H1 (cell line): ENCODE measurements around the gene ADRB2. TPM values are rescaled to one million over a fixed set of nuclear protein-coding genes. Genes with fewer than 3 reads are reported as not detected.

Experiments used
- CTCF ChIA-PET: fragments of 300-600 bp; sonication (Branson Sonifier 250); formaldehyde crosslinking; loops from one replicate; lab custom pipeline; 2021; ENCODE audit not compliant: partially characterized antibody; lab: Charles Lee
- POLR2A ChIA-PET: fragments of 300-600 bp; sonication (Branson Sonifier 250); formaldehyde crosslinking; loops from one replicate; lab custom pipeline; 2021; ENCODE audit warnings: inconsistent platforms; ENCODE audit not compliant: partially characterized antibody; lab: Charles Lee
- DNase-seq, 2 experiments: peaks; one replicate each; pipeline versions ENCODE4 v3.0.0 to v3.0.0-alpha.2; 2010 to 2022; ENCODE audit warnings: low spot score in 2 of 2, low read depth in 1 of 2, mixed read lengths in 1 of 2
- FAIRE-seq: peaks from 2 replicates; lab custom pipeline; 2011; peaks lifted over from hg19 to GRCh38; lab: Jason Lieb, UNC
- H2AFZ ChIP-seq: 2 replicates; pipeline ENCODE4 v1.8.1; 2012; ENCODE audit warnings: low read length, inconsistent platforms
- H2AK5ac ChIP-seq: 2 replicates; pipeline ENCODE4 v1.6.1; 2013; ENCODE audit warnings: low read depth, low read length
- H2BK120ac ChIP-seq: replicated peaks from 2 replicates; pipeline ENCODE3; 2013; ENCODE audit warnings: low read depth, low read length, inconsistent platforms
- H2BK12ac ChIP-seq: 2 replicates; pipeline ENCODE4 v1.6.1; 2013; ENCODE audit warnings: low read depth, low read length
- H2BK15ac ChIP-seq: 2 replicates; pipeline ENCODE4 v1.6.1; 2013; ENCODE audit warnings: low read length
- H2BK20ac ChIP-seq: 2 replicates; pipeline ENCODE4 v1.6.1; 2013; ENCODE audit warnings: low read length
- H2BK5ac ChIP-seq: 2 replicates; pipeline ENCODE4 v1.6.1; 2013; ENCODE audit warnings: low read depth, low read length
- H3K14ac ChIP-seq: 2 replicates; pipeline ENCODE4 v1.6.1; 2013; ENCODE audit warnings: inconsistent platforms; ENCODE audit not compliant: insufficient read length
- H3K18ac ChIP-seq: 2 replicates; pipeline ENCODE4 v1.6.1; 2013; ENCODE audit warnings: low read length; ENCODE audit errors: extremely low read depth
- H3K23ac ChIP-seq: 2 replicates; pipeline ENCODE4 v1.6.1; 2013; ENCODE audit warnings: inconsistent platforms; ENCODE audit not compliant: insufficient read length
- H3K23me2 ChIP-seq: 2 replicates; pipeline ENCODE4 v1.6.1; 2013; ENCODE audit warnings: low read depth, low read length
- H3K27ac ChIP-seq: 2 replicates; pipeline ENCODE4 v1.6.1; 2011; ENCODE audit warnings: low read depth, low read length, inconsistent platforms
- H3K27me3 ChIP-seq, 4 experiments: replicated peaks in 1 of 4; 1 replicate in 1 of 4; 2 replicates in 3 of 4; pipeline versions ENCODE4 v1.6.1 to v1.8.1; 2011 to 2013; ENCODE audit warnings: low read length in 3 of 4, mild to moderate bottlenecking in 3 of 4, inconsistent platforms in 2 of 4, mixed read lengths in 2 of 4, moderate library complexity in 1 of 4; ENCODE audit not compliant: control insufficient read depth in 3 of 4, insufficient read depth in 3 of 4; ENCODE audit errors: extremely low read depth in 1 of 4
- H3K36me3 ChIP-seq, 4 experiments: 2 replicates each; pipeline versions ENCODE4 v1.6.1 to v1.8.1; 2011 to 2013; ENCODE audit warnings: mild to moderate bottlenecking in 4 of 4, low read length in 3 of 4, moderate library complexity in 2 of 4, control low read depth in 1 of 4, inconsistent platforms in 1 of 4; ENCODE audit not compliant: insufficient read depth in 4 of 4, control insufficient read depth in 2 of 4
- H3K4ac ChIP-seq: replicated peaks from 2 replicates; pipeline ENCODE3; 2013; ENCODE audit warnings: low read length, low read depth, mixed read lengths, inconsistent platforms; ENCODE audit not compliant: insufficient read length
- H3K4me1 ChIP-seq, 4 experiments: replicated peaks in 1 of 4; 1 replicate in 1 of 4; 2 replicates in 3 of 4; pipeline versions ENCODE4 v1.6.1 to v1.8.1; 2011 to 2013; ENCODE audit warnings: low read length in 3 of 4, inconsistent platforms in 2 of 4, mixed read lengths in 1 of 4; ENCODE audit not compliant: insufficient read depth in 4 of 4, control insufficient read depth in 3 of 4
- H3K4me2 ChIP-seq, 2 experiments: 2 replicates each; pipeline versions ENCODE4 v1.6.1 to v1.8.1; 2011 to 2013; ENCODE audit warnings: low read depth in 2 of 2, low read length in 2 of 2, control low read depth in 1 of 2, inconsistent platforms in 1 of 2, mild to moderate bottlenecking in 1 of 2; ENCODE audit not compliant: insufficient read depth in 1 of 2
- H3K4me3 ChIP-seq, 4 experiments: fragments of 200-600, 300-600 bp in 1 of 4; sonication (generic), shearing (Covaris generic), sonication (Bioruptor Twin) in 1 of 4; 2 replicates each; pipeline versions ENCODE4 v1.5.1 to v1.8.1; 2011 to 2016; ENCODE audit warnings: low read length in 4 of 4, low read depth in 3 of 4, control low read depth in 2 of 4, inconsistent platforms in 2 of 4, mild to moderate bottlenecking in 2 of 4, mixed read lengths in 1 of 4, moderate library complexity in 1 of 4; ENCODE audit not compliant: insufficient read depth in 2 of 4; ENCODE audit errors: extremely low read depth in 1 of 4
- H3K56ac ChIP-seq: replicated peaks from 2 replicates; pipeline ENCODE3; 2013; ENCODE audit warnings: low read depth, mild to moderate bottlenecking, mixed read lengths, low read length, inconsistent platforms; ENCODE audit not compliant: insufficient read length
- H3K79me1 ChIP-seq: 2 replicates; pipeline ENCODE4 v1.6.1; 2013; ENCODE audit warnings: low read depth, low read length, control low read depth
- H3K79me2 ChIP-seq, 2 experiments: 2 replicates each; pipeline versions ENCODE4 v1.6.1 to v1.8.1; 2012 to 2013; ENCODE audit warnings: low read length in 2 of 2, mild to moderate bottlenecking in 2 of 2, inconsistent platforms in 1 of 2; ENCODE audit not compliant: insufficient read depth in 2 of 2, control insufficient read depth in 1 of 2
- H3K9ac ChIP-seq, 4 experiments: replicated peaks in 1 of 4; 1 replicate in 1 of 4; 2 replicates in 3 of 4; pipeline versions ENCODE4 v1.6.1 to v1.8.1; 2011 to 2013; ENCODE audit warnings: low read depth in 3 of 4, low read length in 3 of 4, control low read depth in 2 of 4, mild to moderate bottlenecking in 2 of 4, moderate library complexity in 2 of 4, inconsistent platforms in 1 of 4; ENCODE audit errors: extremely low read depth in 1 of 4
- H3K9me3 ChIP-seq, 2 experiments: 2 replicates each; pipeline versions ENCODE4 v1.6.1 to v1.8.1; 2012 to 2013; ENCODE audit warnings: mild to moderate bottlenecking in 2 of 2, moderate library complexity in 2 of 2, control low read depth in 1 of 2, inconsistent platforms in 1 of 2, low read depth in 1 of 2, low read length in 1 of 2, mixed read lengths in 1 of 2; ENCODE audit not compliant: insufficient read depth in 2 of 2
- H4K20me1 ChIP-seq, 2 experiments: replicated peaks in 1 of 2; 2 replicates each; pipeline versions ENCODE3 to v1.8.1; 2011 to 2013; ENCODE audit warnings: inconsistent platforms in 2 of 2, low read length in 2 of 2, mild to moderate bottlenecking in 1 of 2; ENCODE audit not compliant: insufficient read depth in 2 of 2, control insufficient read depth in 1 of 2
- H4K5ac ChIP-seq: 2 replicates; pipeline ENCODE4 v1.6.1; 2013; ENCODE audit warnings: low read length, low read depth, mixed read lengths, inconsistent platforms; ENCODE audit not compliant: insufficient read length
- H4K8ac ChIP-seq: 2 replicates; pipeline ENCODE4 v1.8.0; 2013; ENCODE audit warnings: mild to moderate bottlenecking, moderate library complexity, low read length, inconsistent platforms; ENCODE audit not compliant: insufficient read depth; ENCODE audit errors: extremely low read depth
- H4K91ac ChIP-seq: replicated peaks from 2 replicates; pipeline ENCODE3; 2013; ENCODE audit warnings: low read length, mixed read lengths, inconsistent platforms; ENCODE audit not compliant: insufficient read length
- ASH2L ChIP-seq: fragments of 200-600, 300-600 bp; sonication (generic); IDR thresholded peaks from one replicate; pipeline ENCODE4 v1.7.1; 2017; ENCODE audit warnings: low read length
- BCL11A ChIP-seq, 2 experiments: IDR thresholded peaks; one replicate each; pipeline ENCODE4 v1.6.1; 2011; ENCODE audit warnings: low read depth in 2 of 2, low read length in 2 of 2, mild to moderate bottlenecking in 2 of 2
- BRCA1 ChIP-seq: IDR thresholded peaks from 2 replicates; pipeline ENCODE4 v1.6.1; 2012; ENCODE audit warnings: low read depth, low read length, improper control_type of control experiment
- CBX8 ChIP-seq: fragments of 300-800, 300-1000 bp; sonication (generic); IDR thresholded peaks from 2 replicates; pipeline ENCODE4 v1.7.1; 2016; ENCODE audit warnings: low read depth, low read length, borderline replicate concordance
- CTBP2 ChIP-seq: IDR thresholded peaks from 2 replicates; pipeline ENCODE4 v1.7.0; 2011; ENCODE audit warnings: borderline replicate concordance, mild to moderate bottlenecking, moderate library complexity, mixed read lengths, low read length; ENCODE audit not compliant: insufficient read depth, insufficient read length
- HDAC6 ChIP-seq: IDR thresholded peaks from one replicate; pipeline ENCODE4 v1.7.1; 2012; ENCODE audit warnings: low read depth, mild to moderate bottlenecking, inconsistent platforms, low read length, moderate library complexity
- KDM1A ChIP-seq: fragments of 200-600, 300-600 bp; sonication (generic); IDR thresholded peaks from 2 replicates; pipeline ENCODE4 v1.7.1; 2016; ENCODE audit warnings: mild to moderate bottlenecking, low read length, borderline replicate concordance
- PHF8 ChIP-seq: fragments of 200-600 bp; sonication (generic); conservative IDR thresholded peaks from 2 replicates; pipeline ENCODE4 v1.7.1; 2012; ENCODE audit warnings: low read depth, mild to moderate bottlenecking, inconsistent platforms, low read length, moderate library complexity
- RBBP5 ChIP-seq: IDR thresholded peaks from 2 replicates; pipeline ENCODE4 v1.7.1; 2012; ENCODE audit warnings: low read depth, mild to moderate bottlenecking, inconsistent platforms, low read length, moderate library complexity, borderline replicate concordance
- RFX5 ChIP-seq: IDR thresholded peaks from 2 replicates; pipeline ENCODE4 v1.6.1; 2011; ENCODE audit warnings: low read depth, low read length, improper control_type of control experiment, borderline replicate concordance
- SIX5 ChIP-seq: IDR thresholded peaks from 2 replicates; pipeline ENCODE4 v1.6.1; 2011; ENCODE audit warnings: mild to moderate bottlenecking, low read depth, low read length
- SP2 ChIP-seq: IDR thresholded peaks from 2 replicates; pipeline ENCODE4 v1.6.1; 2012; ENCODE audit warnings: mild to moderate bottlenecking, low read length, inconsistent platforms
- SRF ChIP-seq: IDR thresholded peaks from 2 replicates; pipeline ENCODE4 v1.6.1; 2011; ENCODE audit warnings: mild to moderate bottlenecking, low read depth, low read length, moderate library complexity
- TAF1 ChIP-seq: IDR thresholded peaks from 2 replicates; pipeline ENCODE4 v1.6.1; 2011; ENCODE audit warnings: mild to moderate bottlenecking, low read depth, low read length
- WGBS, 2 experiments: shearing (Covaris generic) in 1 of 2; methylation state at CpG; one replicate each; pipeline versions ENCODE4 v1.1.6 to v1.1.7; 2013 to 2015; ENCODE audit warnings: low lambda C conversion rate in 2 of 2, mixed read lengths in 2 of 2, inconsistent platforms in 1 of 2, low coverage in 1 of 2, missing lambda C conversion rate in 1 of 2; ENCODE audit not compliant: insufficient replicate concordance in 2 of 2, insufficient coverage in 1 of 2, insufficient read length in 1 of 2; ENCODE audit errors: extremely low coverage in 1 of 2, missing lambda C conversion rate in 1 of 2; 5-methylcytosine and 5-hydroxymethylcytosine counted together
- polyA plus RNA-seq, 7 experiments: library from polyadenylated mRNA; depleted of rRNA in 3 of 7; stranded (reverse) in 5 of 7; unstranded in 2 of 7; fragments of >200 nt in 5 of 7; fragments of 200-250 nt in 2 of 7; gene quantifications; 1 replicate in 5 of 7; 2 replicates in 1 of 7; 4 replicates in 1 of 7; pipeline versions ENCODE4 v1.2.1 to v1.2.3, GENCODE V29; 2011 to 2013; ENCODE audit warnings: missing spikeins in 2 of 7, mixed read lengths in 2 of 7
- total RNA-seq: library from RNA; stranded (reverse); fragmentation: NEBNext Ultra II Directional; extraction: Animal tissue kit (Norgen Biotek cat#: 25700); gene quantifications from 2 replicates; pipeline ENCODE4 v1.2.1, GENCODE V29; 2021
- TF ChIP-seq, protein P1 (sequence below): IDR thresholded peaks from 2 replicates; pipeline ENCODE4 v1.6.1; 2011; ENCODE audit warnings: low read depth, mild to moderate bottlenecking, low read length; ENCODE audit not compliant: insufficient read depth

The ADRB2 gene
- total and polyA plus RNA-seq, 2 of the 8 experiments (the other 6 are each of a cell fraction or from before 2014, with no cell fraction given) = 0.65 to 0.77 TPM

- no peak for DNase-seq
- CTCF ChIA-PET = interaction anchor here (1.2 to 5.9 kb wide), 5 partner anchors 13 to 125 kb away, joined by 4 to 32 read pairs (median 5); no protein-coding TSS in a partner anchor
- H4K20me1 ChIP-seq = no peaks in the 10 kb centered on the region
- TF ChIP-seq SIX5 = no peak
- no peak for TF ChIP-seq KDM1A
- TF ChIP-seq HDAC6 = no peak
- TF ChIP-seq SP2 = no peak
- TF ChIP-seq RFX5 = no peak
- no peak for TF ChIP-seq BRCA1
- no peak for TF ChIP-seq TAF1
- TF ChIP-seq, protein P1, sequence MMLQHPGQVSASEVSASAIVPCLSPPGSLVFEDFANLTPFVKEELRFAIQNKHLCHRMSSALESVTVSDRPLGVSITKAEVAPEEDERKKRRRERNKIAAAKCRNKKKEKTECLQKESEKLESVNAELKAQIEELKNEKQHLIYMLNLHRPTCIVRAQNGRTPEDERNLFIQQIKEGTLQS = no peak
- no peak for TF ChIP-seq ASH2L
- TF ChIP-seq SRF = no peak
- no peak for TF ChIP-seq RBBP5
- no peak for TF ChIP-seq BCL11A (IDR thresholded peaks at IDR 0.05; ENCODE audit: low read depth in 2 of 2, low read length in 2 of 2)
- no peak for TF ChIP-seq PHF8
- no peak for TF ChIP-seq CTBP2
- TF ChIP-seq CBX8 = no peak
Measured at GRCh38 chr5:148833122-148833521, 6.7 kb downstream of the ADRB2 start.

More at GRCh38 chr5:148833122-148833521, 6.7 kb downstream of the ADRB2 start:
- H3K4me3 ChIP-seq = no peak overlapping the region
- no peak overlapping the region for H2BK12ac ChIP-seq
- no peak overlapping the region for H2BK15ac ChIP-seq
- H2BK20ac ChIP-seq = no peak overlapping the region
- no peaks in the 10 kb centered on the region for H3K79me2 ChIP-seq
- H4K91ac ChIP-seq = no peak overlapping the region
- H3K23me2 ChIP-seq = no peaks in the 10 kb centered on the region
- no peak overlapping the region for H3K23ac ChIP-seq
- H3K79me1 ChIP-seq = no peaks in the 10 kb centered on the region
- H3K27ac ChIP-seq = no peak overlapping the region
- no peak overlapping the region for H2BK120ac ChIP-seq
- no peaks in the 10 kb centered on the region for H3K36me3 ChIP-seq
- no peak overlapping the region for H2BK5ac ChIP-seq
- no peak overlapping the region for H2AFZ ChIP-seq
- H3K18ac ChIP-seq = no peak overlapping the region
- no peak overlapping the region for H3K4me2 ChIP-seq
- H3K27me3 ChIP-seq = no peaks in the 10 kb centered on the region
- no peak overlapping the region for H3K14ac ChIP-seq
- H3K9ac ChIP-seq = no peak overlapping the region
- no peak for FAIRE-seq
- no peaks in the 10 kb centered on the region for H3K9me3 ChIP-seq
- no peaks in the 10 kb centered on the region for H3K4me1 ChIP-seq
- no peak overlapping the region for H3K4ac ChIP-seq
- no peak overlapping the region for H3K56ac ChIP-seq
- POLR2A ChIA-PET = no interaction called here
- no peak overlapping the region for H4K8ac ChIP-seq
- H2AK5ac ChIP-seq = no peak overlapping the region
- no peak overlapping the region for H4K5ac ChIP-seq
- 81% methylated on average over 2 of the region's 2 CpGs; no CpG with 5 or more reads in 1 of the 2 experiments for WGBS, 2 experiments
